Activated naive CD8-positive, alpha-beta T cell treated with anti-CD3 and anti-CD28 coated beads, Interleukin-2, amount 50 U/mL, for 24 hours (primary cell): ENCODE results near the gene TMC7.

Source experiments
- ATAC-seq: fragments of 150-1000 bp; cut with Tn5 transposase; one replicate; pipeline ENCODE4 v1.10.0; 2021
- DNase-seq: peaks from one replicate; pipeline ENCODE4 v3.0.0; 2021
- H3K27ac Mint-ChIP-seq: one replicate; pipeline ENCODE4 v1.8.0; 2021; ENCODE audit warnings: mild to moderate bottlenecking, mixed read lengths
- H3K27me3 Mint-ChIP-seq: one replicate; pipeline ENCODE4 v1.8.0; 2021; ENCODE audit warnings: mixed read lengths
- H3K36me3 Mint-ChIP-seq: one replicate; pipeline ENCODE4 v1.8.0; 2021; ENCODE audit warnings: low read depth, mixed read lengths
- H3K4me1 Mint-ChIP-seq: one replicate; pipeline ENCODE4 v1.8.0; 2021; ENCODE audit warnings: mixed read lengths
- H3K4me3 Mint-ChIP-seq: one replicate; pipeline ENCODE4 v1.8.0; 2021; ENCODE audit warnings: mild to moderate bottlenecking, moderate library complexity, mixed read lengths
- H3K9me3 Mint-ChIP-seq: one replicate; pipeline ENCODE4 v1.8.0; 2021; ENCODE audit warnings: mixed read lengths

Gene TMC7

GRCh38 chr16:19033761-19034160, 50.0 kb downstream of the TMC7 start:
- DNase-seq: no peak
- H3K27ac Mint-ChIP-seq: no peak overlapping the region
- H3K36me3 Mint-ChIP-seq: no peaks in the 10 kb centered on the region
- H3K9me3 Mint-ChIP-seq: peaks cover 4% of the 10 kb centered on the region
- H3K4me3 Mint-ChIP-seq: no peak overlapping the region
- ATAC-seq: no peak
- H3K27me3 Mint-ChIP-seq: peaks cover 4% of the 10 kb centered on the region
- no peaks in the 10 kb centered on the region for H3K4me1 Mint-ChIP-seq

- H3K4me1 Mint-ChIP-seq: no peaks in the 10 kb centered on the region
- ATAC-seq: no peak
- no peaks in the 10 kb centered on the region for H3K9me3 Mint-ChIP-seq
- H3K27ac Mint-ChIP-seq: no peak overlapping the region
- no peaks in the 10 kb centered on the region for H3K27me3 Mint-ChIP-seq
- DNase-seq: no peak
- no peaks in the 10 kb centered on the region for H3K36me3 Mint-ChIP-seq
- no peak overlapping the region for H3K4me3 Mint-ChIP-seq
Observed at GRCh38 chr16:19040400-19040799, 56.7 kb downstream of the TMC7 start.

GRCh38 chr16:19044769-19045168, 61.0 kb downstream of the TMC7 start:
- DNase-seq: no peak
- Mint-ChIP-seq H3K4me1 (no peaks in the 10 kb centered on the region), H3K27me3 (no peaks in the 10 kb centered on the region), H3K4me3 (no peak overlapping the region), H3K9me3 (no peaks in the 10 kb centered on the region), H3K27ac (no peak overlapping the region), H3K36me3 (no peaks in the 10 kb centered on the region)
- no peak for ATAC-seq

GRCh38 chr16:19046062-19046461, 62.3 kb downstream of the TMC7 start:
- Mint-ChIP-seq H3K4me1 (no peaks in the 10 kb centered on the region), H3K27ac (no peak overlapping the region), H3K27me3 (no peaks in the 10 kb centered on the region), H3K36me3 (no peaks in the 10 kb centered on the region), H3K9me3 (no peaks in the 10 kb centered on the region), H3K4me3 (no peak overlapping the region)
- DNase-seq: no peak
- ATAC-seq: no peak

- Mint-ChIP-seq H3K4me3 (no peak overlapping the region), H3K9me3 (no peaks in the 10 kb centered on the region), H3K27ac (no peak overlapping the region), H3K36me3 (no peaks in the 10 kb centered on the region), H3K4me1 (peaks cover 4% of the 10 kb centered on the region), H3K27me3 (peaks cover 1% of the 10 kb centered on the region)
- DNase-seq: no peak
- ATAC-seq: no peak
Observed at GRCh38 chr16:19062706-19063105, 79.0 kb downstream of the TMC7 start.

GRCh38 chr16:19066988-19067348, 83.2 kb downstream of the TMC7 start:
- H3K4me3 Mint-ChIP-seq: peak overlapping the region; percentile 90
- H3K27me3 Mint-ChIP-seq: peaks cover 1% of the 10 kb centered on the region
- peak overlapping the region; percentile 88 for H3K27ac Mint-ChIP-seq
- no peaks in the 10 kb centered on the region for H3K9me3 Mint-ChIP-seq
- H3K36me3 Mint-ChIP-seq: peaks cover 3% of the 10 kb centered on the region
- ATAC-seq (no peak), DNase-seq (no peak)
- peaks cover 13% of the 10 kb centered on the region for H3K4me1 Mint-ChIP-seq

GRCh38 chr16:19067349-19068236, 83.9 kb downstream of the TMC7 start, which contains the start of gene COQ7:
Gene COQ7, plus strand, starts transcription at chr16:19067614. Its CDS starts 51 bp downstream, at chr16:19067665.
- H3K4me3 Mint-ChIP-seq: peak within 1 kb of the TSS; percentile 90
- peaks cover 4% of the 10 kb centered on the region for H3K36me3 Mint-ChIP-seq
- H3K27ac Mint-ChIP-seq: peak within 1 kb of the TSS; percentile 88
- H3K9me3 Mint-ChIP-seq: no peaks in the 10 kb centered on the region
- peaks cover 1% of the 10 kb centered on the region for H3K27me3 Mint-ChIP-seq
- peak; percentile 95 for ATAC-seq
- DNase-seq: peak; percentile 98
- peaks cover 13% of the 10 kb centered on the region for H3K4me1 Mint-ChIP-seq

GRCh38 chr16:19068237-19068815, 84.6 kb downstream of the TMC7 start:
- no peak for ATAC-seq
- peaks cover 13% of the 10 kb centered on the region for H3K4me1 Mint-ChIP-seq
- H3K27ac Mint-ChIP-seq: peak overlapping the region; percentile 88
- H3K36me3 Mint-ChIP-seq: peaks cover 4% of the 10 kb centered on the region
- H3K4me3 Mint-ChIP-seq: peak overlapping the region; percentile 90
- no peak for DNase-seq
- no peaks in the 10 kb centered on the region for H3K9me3 Mint-ChIP-seq
- peaks cover 1% of the 10 kb centered on the region for H3K27me3 Mint-ChIP-seq

- no peaks in the 10 kb centered on the region for H3K9me3 Mint-ChIP-seq
- DNase-seq (peak; percentile 67), ATAC-seq (no peak)
- peaks cover 8% of the 10 kb centered on the region for H3K36me3 Mint-ChIP-seq
- peaks cover 1% of the 10 kb centered on the region for H3K27me3 Mint-ChIP-seq
- no peak overlapping the region for H3K27ac Mint-ChIP-seq
- H3K4me3 Mint-ChIP-seq: no peak overlapping the region
- peaks cover 13% of the 10 kb centered on the region for H3K4me1 Mint-ChIP-seq
Observed at GRCh38 chr16:19071811-19072777, 88.4 kb downstream of the TMC7 start.

GRCh38 chr16:19073344-19073743, 89.6 kb downstream of the TMC7 start:
- ATAC-seq: no peak
- Mint-ChIP-seq H3K36me3 (peaks cover 10% of the 10 kb centered on the region), H3K9me3 (no peaks in the 10 kb centered on the region), H3K4me1 (peaks cover 4% of the 10 kb centered on the region), H3K4me3 (no peak overlapping the region), H3K27ac (no peak overlapping the region), H3K27me3 (no peaks in the 10 kb centered on the region)
- DNase-seq: no peak

GRCh38 chr16:19073863-19074262, 90.1 kb downstream of the TMC7 start:
- Mint-ChIP-seq H3K27me3 (no peaks in the 10 kb centered on the region), H3K9me3 (no peaks in the 10 kb centered on the region), H3K4me1 (peaks cover under 1% of the 10 kb centered on the region), H3K4me3 (no peak overlapping the region), H3K36me3 (peaks cover 14% of the 10 kb centered on the region), H3K27ac (no peak overlapping the region)
- ATAC-seq (no peak), DNase-seq (no peak)

- DNase-seq (no peak), ATAC-seq (no peak)
- Mint-ChIP-seq H3K4me1 (no peaks in the 10 kb centered on the region), H3K36me3 (peaks cover 18% of the 10 kb centered on the region), H3K27ac (no peak overlapping the region), H3K9me3 (no peaks in the 10 kb centered on the region), H3K4me3 (no peak overlapping the region), H3K27me3 (no peaks in the 10 kb centered on the region)
Observed at GRCh38 chr16:19075511-19075910, 91.8 kb downstream of the TMC7 start.

GRCh38 chr16:19077879-19078278, 94.1 kb downstream of the TMC7 start:
- Mint-ChIP-seq H3K27ac (no peak overlapping the region), H3K27me3 (no peaks in the 10 kb centered on the region), H3K9me3 (no peaks in the 10 kb centered on the region), H3K36me3 (peaks cover 29% of the 10 kb centered on the region), H3K4me1 (no peaks in the 10 kb centered on the region), H3K4me3 (no peak overlapping the region)
- ATAC-seq (no peak), DNase-seq (no peak)

- Mint-ChIP-seq H3K27ac (no peak overlapping the region), H3K27me3 (peaks cover 10% of the 10 kb centered on the region), H3K4me1 (peaks cover 6% of the 10 kb centered on the region), H3K9me3 (no peaks in the 10 kb centered on the region), H3K36me3 (peaks cover 21% of the 10 kb centered on the region), H3K4me3 (no peak overlapping the region)
- ATAC-seq (no peak), DNase-seq (no peak)
Observed at GRCh38 chr16:19083670-19084069, 99.9 kb downstream of the TMC7 start.
